ENCODE results near the gene DBNDD1. TPM values are rescaled to one million over a fixed set of nuclear protein-coding genes. Genes with fewer than 3 reads are reported as not detected.

DBNDD1 gene
- polyA plus RNA-seq, 1 of the 3 experiments (the other 2 are of a cell fraction) = 27.9 TPM

GRCh38 chr16:89972244-89973234, 46.7 kb downstream of the DBNDD1 start (continued):
- TF ChIP-seq YY1 (IDR thresholded peaks at IDR 0.05; ENCODE audit: low read depth) (no peak), USF1 (IDR thresholded peaks at IDR 0.05; ENCODE audit: borderline replicate concordance, low read depth) (no peak), JUND (IDR thresholded peaks at IDR 0.05) (no peak), NFIC (IDR thresholded peaks at IDR 0.05; ENCODE audit: borderline replicate concordance) (no peak), EP300 (IDR thresholded peaks at IDR 0.05; ENCODE audit: borderline replicate concordance in 1 of 2, low read depth in 1 of 2, low read length in 1 of 2) (peak in 1 of 2 experiments; percentile 17; a peak in 1 of 4 replicates), MXI1 (IDR thresholded peaks at IDR 0.05; ENCODE audit: low read depth, low read length) (peak; percentile 60; the same call in 1 of the 2 replicates), ELF1 (IDR thresholded peaks at IDR 0.05) (no peak; the same call in 1 of the 2 replicates), FOXM1 (IDR thresholded peaks at IDR 0.05; ENCODE audit: low read depth) (no peak), REST (IDR thresholded peaks at IDR 0.05; ENCODE audit: low read depth, low read length) (0 out of 2 replicates have a peak, but pooled peaks have one; percentile 35), FOSL2 (IDR thresholded peaks at IDR 0.05; ENCODE audit: borderline replicate concordance, low read depth) (no peak), MAX (IDR thresholded peaks at IDR 0.05; ENCODE audit: low read depth) (peak; percentile 83), EZH2phosphoT487 (IDR thresholded peaks at IDR 0.05; ENCODE audit: borderline replicate concordance, low read depth) (no peak), RCOR1 (IDR thresholded peaks at IDR 0.05; ENCODE audit: low read length) (no peak), SIN3A (IDR thresholded peaks at IDR 0.05; ENCODE audit: borderline replicate concordance, low read depth, low read length) (peak; percentile 78; the same call in 1 of the 2 replicates), TCF12 (IDR thresholded peaks at IDR 0.05) (no peak), ZBTB33 (IDR thresholded peaks at IDR 0.05; ENCODE audit: borderline replicate concordance, low read depth) (peak; percentile 91), GABPA (IDR thresholded peaks at IDR 0.05; ENCODE audit: low read depth) (peak; percentile 20; the same call in 1 of the 2 replicates), TAF1 (IDR thresholded peaks at IDR 0.05; ENCODE audit: borderline replicate concordance, low read depth, low read length) (peak; percentile 37; the same call in 1 of the 2 replicates), MEF2A (IDR thresholded peaks at IDR 0.05; ENCODE audit: borderline replicate concordance, low read depth) (no peak)

Measured in SK-N-SH (cell line).